Measurements from ENCODE around the gene OR2B6.
"Not testable (repeated sequence)": the region's sequence is repeated elsewhere in the genome, so short reads cannot be mapped to it uniquely, and the experiment has no call there.

OR2B6 gene

DNA sequence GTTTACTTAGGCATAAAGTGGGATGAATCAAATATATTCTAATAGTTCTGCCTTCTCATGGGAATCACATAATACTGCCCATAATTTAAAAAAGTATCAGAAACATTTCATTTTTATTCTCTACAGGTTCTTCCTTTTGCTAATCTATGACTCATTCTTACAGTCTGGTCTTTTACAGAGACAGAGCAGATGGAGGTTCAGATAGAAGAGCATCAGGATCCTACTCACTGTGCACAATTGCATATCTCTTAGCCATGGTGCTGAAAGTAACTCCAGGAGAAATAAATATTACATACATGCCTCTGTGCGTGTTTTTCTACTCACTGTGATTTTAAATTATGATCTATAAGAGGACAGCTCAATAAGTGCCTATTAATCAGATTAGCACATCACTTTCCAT lies 16.3 kb upstream of the OR2B6 start:
- no peak for DNase-seq (ENCODE audit: extremely low read depth, low read depth)
- TF ChIP-seq CTCF (IDR thresholded peaks at IDR 0.05; ENCODE audit: low read depth, low read length): no peak

- not testable (repeated sequence) for DNase-seq (ENCODE audit: extremely low read depth, low read depth)
These were observed 14.0 kb upstream of the OR2B6 start for GRCh38 chr6:27943072-27943471.

- no peak for DNase-seq (ENCODE audit: extremely low read depth, low read depth)
- no peak for TF ChIP-seq CTCF (IDR thresholded peaks at IDR 0.05; ENCODE audit: low read depth, low read length)
These were observed 8.8 kb upstream of the OR2B6 start for GRCh38 chr6:27948237-27948636.

GRCh38 chr6:27951040-27951439 lies 6.0 kb upstream of the OR2B6 start:
- TF ChIP-seq CTCF (IDR thresholded peaks at IDR 0.05; ENCODE audit: low read depth, low read length): no peak
- no peak for DNase-seq (ENCODE audit: extremely low read depth, low read depth)

DNA sequence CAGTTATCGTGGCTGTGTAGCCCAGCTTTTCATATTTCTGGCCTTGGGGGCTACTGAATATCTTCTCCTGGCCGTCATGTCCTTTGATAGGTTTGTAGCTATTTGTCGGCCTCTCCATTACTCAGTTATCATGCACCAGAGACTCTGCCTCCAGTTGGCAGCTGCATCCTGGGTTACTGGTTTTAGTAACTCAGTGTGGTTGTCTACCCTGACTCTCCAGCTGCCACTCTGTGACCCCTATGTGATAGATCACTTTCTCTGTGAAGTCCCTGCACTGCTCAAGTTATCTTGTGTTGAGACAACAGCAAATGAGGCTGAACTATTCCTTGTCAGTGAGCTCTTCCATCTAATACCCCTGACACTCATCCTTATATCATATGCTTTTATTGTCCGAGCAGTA lies 475 bp downstream of the OR2B6 start:
- DNase-seq (ENCODE audit: extremely low read depth, low read depth): no peak

DNA sequence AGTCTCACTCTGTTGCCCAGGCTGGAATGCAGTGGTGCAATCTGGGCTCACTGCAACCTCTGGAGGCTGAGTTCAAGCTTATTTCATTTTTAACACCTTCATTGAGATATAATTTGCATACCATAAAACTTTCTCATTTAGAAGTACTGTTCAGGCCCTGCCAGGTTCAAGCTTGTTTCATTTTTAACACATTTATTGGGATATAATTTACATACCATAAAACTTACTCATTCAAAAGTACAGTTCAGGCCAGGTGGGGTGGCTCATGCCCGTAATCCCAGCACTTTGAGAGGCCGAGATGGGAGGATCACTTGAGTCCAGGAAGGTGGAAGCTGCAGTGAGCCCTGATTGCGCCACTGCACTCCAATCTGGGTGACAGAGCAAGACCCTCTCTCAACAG lies 5.5 kb downstream of the OR2B6 start:
- no peak for DNase-seq (ENCODE audit: extremely low read depth, low read depth)
- no peak for TF ChIP-seq CTCF (IDR thresholded peaks at IDR 0.05; ENCODE audit: low read depth, low read length)

More for the DNA sequence above, 475 bp downstream of the OR2B6 start:
- TF ChIP-seq CTCF (IDR thresholded peaks at IDR 0.05; ENCODE audit: low read depth, low read length): no peak

GRCh38 chr6:27966044-27966443 lies 9.0 kb downstream of the OR2B6 start:
- no peak for TF ChIP-seq CTCF (IDR thresholded peaks at IDR 0.05; ENCODE audit: low read depth, low read length)
- no peak for DNase-seq (ENCODE audit: extremely low read depth, low read depth)

GRCh38 chr6:27966816-27967426 lies 9.9 kb downstream of the OR2B6 start:
- TF ChIP-seq CTCF (IDR thresholded peaks at IDR 0.05; ENCODE audit: low read depth, low read length): no peak

More at GRCh38 chr6:27966816-27967426, 9.9 kb downstream of the OR2B6 start:
- no peak for DNase-seq (ENCODE audit: extremely low read depth, low read depth)
